IPS DF 6.9 (cell line): ENCODE data around the gene IL1R2.

Experiments used
- DNase-seq: peaks from one replicate; pipeline ENCODE4 v3.0.0-alpha.2; 2013; ENCODE audit warnings: low read depth, low spot score
- H3K27ac ChIP-seq: one replicate; pipeline ENCODE4 v1.5.1; 2013; ENCODE audit warnings: low read length, control low read depth
- H3K27me3 ChIP-seq: 2 replicates; pipeline ENCODE4 v1.6.1; 2013; ENCODE audit warnings: mild to moderate bottlenecking, low read length; ENCODE audit not compliant: control insufficient read depth, insufficient read depth
- H3K36me3 ChIP-seq: 2 replicates; pipeline ENCODE4 v1.6.1; 2013; ENCODE audit warnings: low read length; ENCODE audit not compliant: control insufficient read depth, insufficient read depth
- H3K4me1 ChIP-seq: 2 replicates; pipeline ENCODE4 v1.6.1; 2013; ENCODE audit warnings: low read length; ENCODE audit not compliant: control insufficient read depth, insufficient read depth
- H3K4me3 ChIP-seq: 2 replicates; pipeline ENCODE4 v1.5.1; 2013; ENCODE audit warnings: mild to moderate bottlenecking, low read length
- H3K9me3 ChIP-seq: 2 replicates; pipeline ENCODE4 v1.6.1; 2013; ENCODE audit warnings: low read length, inconsistent platforms; ENCODE audit not compliant: control insufficient read depth, insufficient read depth
- WGBS: extraction: QIAGEN DNeasy Blood & Tissue Kit; methylation state at CpG from one replicate; pipeline ENCODE4 v1.1.7; 2013; ENCODE audit warnings: mixed read lengths, missing lambda C conversion rate; ENCODE audit not compliant: insufficient read length, insufficient coverage; 5-methylcytosine and 5-hydroxymethylcytosine counted together

Gene IL1R2

GRCh38 chr2:102060047-102060446 is 68.3 kb downstream of the IL1R2 start:
- Histone ChIP-seq H3K9me3 (no peaks in the 10 kb centered on the region), H3K36me3 (no peaks in the 10 kb centered on the region), H3K4me1 (no peaks in the 10 kb centered on the region), H3K4me3 (no peak overlapping the region), H3K27ac (no peak overlapping the region), H3K27me3 (no peaks in the 10 kb centered on the region)
- no peak for DNase-seq
- WGBS, result no CpG with 5 or more reads among the region's 3 CpGs

DNA sequence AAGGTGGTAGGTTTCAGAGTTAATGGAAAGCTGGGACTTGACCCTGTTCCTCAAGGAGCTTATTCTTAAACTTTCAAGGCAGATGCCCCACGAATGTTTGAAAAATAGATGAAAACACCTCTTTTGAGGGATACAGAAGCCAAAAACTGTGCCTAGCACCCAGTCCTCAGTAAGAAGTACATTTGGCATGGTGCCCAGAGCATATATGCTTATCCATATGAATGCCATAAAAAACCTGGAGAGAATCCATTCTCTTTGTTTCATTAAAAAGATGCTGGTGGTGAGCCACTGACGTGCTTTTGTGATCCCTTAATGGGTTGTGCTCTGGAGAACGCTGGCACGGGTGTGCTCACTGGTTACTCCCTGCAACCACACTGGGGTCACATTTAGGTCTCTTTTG is 69.0 kb downstream of the IL1R2 start:
- Histone ChIP-seq H3K4me1 (no peaks in the 10 kb centered on the region), H3K4me3 (no peak overlapping the region; the same call in 1 of the 2 replicates), H3K9me3 (no peaks in the 10 kb centered on the region), H3K36me3 (no peaks in the 10 kb centered on the region), H3K27ac (no peak overlapping the region), H3K27me3 (no peaks in the 10 kb centered on the region)
- WGBS, result no CpG with 5 or more reads among the region's 4 CpGs
- no peak for DNase-seq

DNA sequence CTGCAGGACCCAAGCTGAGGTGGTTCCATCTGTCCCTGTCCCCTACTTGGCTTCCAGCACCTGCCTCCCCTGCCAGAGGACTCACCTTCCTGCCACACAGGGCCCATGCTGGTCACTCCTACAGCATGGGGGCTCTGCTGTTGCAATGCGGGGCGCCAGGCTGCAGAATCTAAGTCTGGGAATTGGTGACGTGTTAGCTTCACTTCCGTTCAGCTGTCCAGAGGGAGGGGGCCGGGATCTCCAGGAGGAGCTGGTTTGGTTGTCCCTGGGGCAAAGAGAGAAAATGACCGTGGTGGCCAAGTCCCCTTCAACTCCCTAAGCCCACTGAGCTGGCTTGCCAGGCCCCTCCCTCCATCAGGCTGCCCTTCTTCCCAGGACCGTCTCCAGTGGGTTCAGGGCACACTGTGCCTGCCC is 69.5 kb downstream of the IL1R2 start:
- H3K4me1 ChIP-seq, result no peaks in the 10 kb centered on the region
- DNase-seq, result no peak
- no peaks in the 10 kb centered on the region for H3K36me3 ChIP-seq
- H3K27me3 ChIP-seq, result no peaks in the 10 kb centered on the region
- WGBS, result no CpG with 5 or more reads among the region's 7 CpGs
- no peak overlapping the region for H3K27ac ChIP-seq
- H3K4me3 ChIP-seq, result no peak overlapping the region; the same call in 1 of the 2 replicates
- H3K9me3 ChIP-seq, result no peaks in the 10 kb centered on the region

DNA sequence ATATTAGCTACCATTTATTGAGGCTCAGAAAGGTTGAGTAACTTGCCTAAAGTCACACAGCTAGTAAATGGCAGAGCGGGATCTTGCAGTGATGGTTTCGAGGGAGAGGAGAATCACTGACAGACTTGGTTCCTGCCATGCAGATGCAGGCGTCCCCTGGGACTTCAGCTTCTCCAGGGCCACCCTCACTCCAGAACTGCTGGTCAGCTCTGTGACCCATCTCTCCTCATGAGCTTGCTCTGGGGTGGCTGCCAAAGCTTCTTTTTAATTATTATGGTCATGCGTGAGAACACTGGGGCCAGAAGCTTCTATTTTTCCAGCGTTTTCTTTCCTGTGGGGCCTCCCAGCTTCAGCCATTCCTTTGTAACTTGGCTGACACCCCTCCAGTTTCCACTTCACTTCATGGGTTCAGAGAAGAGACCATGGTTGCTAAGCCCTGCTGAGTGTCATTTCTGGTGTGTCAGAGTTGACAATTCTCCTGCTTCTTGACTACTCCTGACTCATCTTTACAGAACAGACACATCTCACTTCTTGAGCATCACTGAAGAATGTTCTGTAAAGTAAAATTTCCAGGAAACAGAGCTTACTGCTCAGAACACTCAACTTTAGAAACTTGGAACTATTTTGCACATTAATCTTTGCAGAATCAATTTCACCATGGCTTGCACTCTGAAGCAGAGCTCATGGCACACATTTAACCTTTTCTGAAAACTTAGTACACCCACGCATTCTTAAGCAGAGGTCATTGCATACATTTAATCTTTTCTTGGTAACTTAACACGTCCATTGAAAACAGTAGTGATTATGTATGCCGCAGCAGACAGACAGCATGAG is 70.4 kb downstream of the IL1R2 start:
- no peaks in the 10 kb centered on the region for H3K27me3 ChIP-seq
- H3K27ac ChIP-seq, result no peak overlapping the region
- no peaks in the 10 kb centered on the region for H3K9me3 ChIP-seq
- H3K4me1 ChIP-seq, result no peaks in the 10 kb centered on the region
- no peaks in the 10 kb centered on the region for H3K36me3 ChIP-seq
- H3K4me3 ChIP-seq, result no peak overlapping the region
- DNase-seq, result no peak
- WGBS, result no CpG with 5 or more reads among the region's 8 CpGs

GRCh38 chr2:102062802-102063201 is 71.0 kb downstream of the IL1R2 start:
- no peak for DNase-seq
- no peak overlapping the region for H3K27ac ChIP-seq

DNA sequence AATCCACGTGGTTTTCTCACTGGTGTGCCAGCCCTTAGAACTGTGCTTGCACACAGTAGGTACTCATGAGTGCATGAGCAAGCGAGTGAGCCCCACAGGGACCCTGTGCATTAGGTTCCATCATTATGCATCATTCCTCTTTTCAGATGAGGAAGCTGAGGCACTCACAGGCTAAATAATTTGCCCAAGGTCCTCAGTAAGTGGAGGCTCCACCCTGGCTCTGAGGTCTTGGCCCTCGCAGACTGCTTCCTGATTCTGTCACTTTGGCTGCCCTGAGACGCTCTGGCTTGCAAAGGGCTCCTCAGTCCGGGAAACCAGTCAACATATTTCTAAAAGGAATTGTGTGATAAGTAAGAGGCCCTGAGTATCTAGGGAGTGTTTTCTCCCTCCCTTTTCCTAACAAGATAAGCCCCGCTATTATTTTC is 71.7 kb downstream of the IL1R2 start:
- H3K4me1 ChIP-seq, result no peaks in the 10 kb centered on the region
- no peak overlapping the region for H3K27ac ChIP-seq
- no peak overlapping the region for H3K4me3 ChIP-seq
- WGBS, result no CpG with 5 or more reads among the region's 6 CpGs
- DNase-seq, result no peak
- no peaks in the 10 kb centered on the region for H3K36me3 ChIP-seq
- no peaks in the 10 kb centered on the region for H3K9me3 ChIP-seq
- no peaks in the 10 kb centered on the region for H3K27me3 ChIP-seq

More at GRCh38 chr2:102062802-102063201, 71.0 kb downstream of the IL1R2 start:
- no peaks in the 10 kb centered on the region for H3K27me3 ChIP-seq
- H3K4me3 ChIP-seq, result no peak overlapping the region
- WGBS, result no CpG with 5 or more reads among the region's 3 CpGs
- H3K9me3 ChIP-seq, result no peaks in the 10 kb centered on the region
- no peaks in the 10 kb centered on the region for H3K36me3 ChIP-seq
- H3K4me1 ChIP-seq, result no peaks in the 10 kb centered on the region

DNA sequence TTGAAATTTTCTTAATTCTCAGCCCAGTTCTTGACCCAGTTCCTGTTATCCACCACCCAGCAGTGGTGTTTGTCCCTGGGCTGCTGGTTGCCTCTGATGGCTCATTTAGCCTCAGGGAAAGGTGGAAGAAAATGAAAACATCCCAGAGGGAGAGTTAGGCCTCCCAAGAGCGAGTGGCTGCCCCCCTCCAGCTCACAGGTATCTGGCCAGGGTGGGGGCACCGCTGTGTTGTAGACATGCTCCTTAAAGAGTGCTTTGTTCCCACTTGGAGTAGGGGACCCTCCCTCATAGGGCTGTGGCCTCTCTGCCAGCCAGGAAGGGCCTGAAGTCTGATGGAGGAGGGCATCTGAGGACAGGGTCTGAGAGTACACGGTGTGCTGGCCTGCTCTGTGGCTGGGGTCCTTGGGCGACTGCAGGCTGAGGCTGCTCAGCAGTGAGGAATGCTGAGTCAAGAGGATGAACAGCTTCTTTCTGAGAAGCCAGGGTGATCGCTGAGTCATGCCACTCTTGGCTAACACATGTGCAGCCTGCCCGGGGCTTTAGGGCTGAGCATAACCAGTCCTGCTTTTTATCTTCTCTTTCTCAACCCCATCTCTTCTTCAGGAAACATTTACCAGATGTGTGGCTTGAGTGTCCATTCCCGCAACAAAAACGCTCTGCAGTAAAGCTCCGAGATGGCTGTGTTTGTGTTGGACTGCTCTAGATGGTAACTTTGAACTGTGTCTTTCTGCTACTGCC is 72.3 kb downstream of the IL1R2 start:
- no peaks in the 10 kb centered on the region for H3K36me3 ChIP-seq
- no peaks in the 10 kb centered on the region for H3K4me1 ChIP-seq
- WGBS, result no CpG with 5 or more reads among the region's 9 CpGs
- no peaks in the 10 kb centered on the region for H3K9me3 ChIP-seq
- no peak overlapping the region for H3K4me3 ChIP-seq
- no peak for DNase-seq
- H3K27ac ChIP-seq, result no peak overlapping the region
- no peaks in the 10 kb centered on the region for H3K27me3 ChIP-seq

GRCh38 chr2:102064679-102065674 is 73.2 kb downstream of the IL1R2 start:
- no peaks in the 10 kb centered on the region for H3K27me3 ChIP-seq
- no peaks in the 10 kb centered on the region for H3K9me3 ChIP-seq
- no CpG with 5 or more reads among the region's 17 CpGs for WGBS
- H3K4me3 ChIP-seq, result no peak overlapping the region
- H3K27ac ChIP-seq, result no peak overlapping the region
- no peak for DNase-seq
- H3K4me1 ChIP-seq, result no peaks in the 10 kb centered on the region
- H3K36me3 ChIP-seq, result no peaks in the 10 kb centered on the region

DNA sequence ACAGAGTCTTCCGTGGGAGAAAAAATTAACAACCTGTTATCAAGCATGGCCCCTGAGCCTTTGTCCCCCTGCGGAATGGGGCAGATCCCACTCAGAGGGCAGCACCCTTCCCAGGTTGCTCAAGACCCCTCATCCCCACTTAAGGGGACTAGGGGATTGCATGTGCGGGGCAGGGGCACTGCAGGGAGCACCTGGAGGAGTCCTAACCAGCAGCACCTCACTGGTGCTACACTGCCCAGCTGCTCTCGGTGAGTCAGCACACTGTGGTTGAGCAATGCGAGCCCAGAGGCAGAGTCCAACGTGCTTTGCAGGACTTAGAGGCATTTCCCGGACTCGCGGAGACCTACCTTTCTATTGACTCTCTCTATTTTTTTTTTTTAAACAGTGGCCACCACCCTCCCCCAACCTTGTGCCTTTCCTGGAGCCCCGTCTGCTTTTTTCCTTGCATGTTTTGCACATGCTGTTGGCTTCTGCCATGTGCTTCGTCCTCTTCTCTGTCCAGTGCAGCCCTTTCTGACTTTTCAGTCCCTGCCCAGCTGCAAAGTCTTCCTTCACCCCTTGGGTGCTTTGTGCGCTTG is 74.0 kb downstream of the IL1R2 start:
- Histone ChIP-seq H3K27me3 (no peaks in the 10 kb centered on the region), H3K4me1 (no peaks in the 10 kb centered on the region), H3K4me3 (no peak overlapping the region), H3K36me3 (no peaks in the 10 kb centered on the region), H3K27ac (no peak overlapping the region), H3K9me3 (no peaks in the 10 kb centered on the region)
- WGBS, result no CpG with 5 or more reads among the region's 12 CpGs
- DNase-seq, result no peak

DNA sequence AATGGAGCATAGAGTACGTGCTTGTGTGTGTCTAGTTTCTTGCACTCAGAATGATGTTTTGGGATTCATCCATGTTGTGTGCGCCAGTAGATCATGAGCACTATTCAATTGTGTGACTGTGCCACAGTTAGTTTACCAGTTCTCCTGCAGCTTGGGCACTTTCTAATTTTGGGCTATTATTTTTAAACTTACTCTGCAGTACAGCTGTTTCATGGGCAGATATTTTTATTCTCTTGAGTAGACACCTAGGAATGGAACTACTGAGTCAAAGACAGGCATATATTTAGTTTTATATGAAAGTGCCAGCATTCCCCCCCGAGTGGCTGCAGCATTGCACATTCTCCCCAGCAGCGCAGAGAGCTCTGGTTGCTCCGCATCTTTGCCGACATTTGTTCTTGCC is 74.8 kb downstream of the IL1R2 start:
- no CpG with 5 or more reads among the region's 6 CpGs for WGBS
- H3K27ac ChIP-seq, result no peak overlapping the region
- no peaks in the 10 kb centered on the region for H3K27me3 ChIP-seq
- no peaks in the 10 kb centered on the region for H3K9me3 ChIP-seq
- DNase-seq, result no peak
- no peaks in the 10 kb centered on the region for H3K36me3 ChIP-seq
- H3K4me1 ChIP-seq, result no peaks in the 10 kb centered on the region
- H3K4me3 ChIP-seq, result no peak overlapping the region
